ENCODE measurements around the gene TMEM135.
"Not testable (repeated sequence)": the region's sequence is repeated elsewhere in the genome, so short reads cannot be mapped to it uniquely, and the experiment has no call there.

DNA sequence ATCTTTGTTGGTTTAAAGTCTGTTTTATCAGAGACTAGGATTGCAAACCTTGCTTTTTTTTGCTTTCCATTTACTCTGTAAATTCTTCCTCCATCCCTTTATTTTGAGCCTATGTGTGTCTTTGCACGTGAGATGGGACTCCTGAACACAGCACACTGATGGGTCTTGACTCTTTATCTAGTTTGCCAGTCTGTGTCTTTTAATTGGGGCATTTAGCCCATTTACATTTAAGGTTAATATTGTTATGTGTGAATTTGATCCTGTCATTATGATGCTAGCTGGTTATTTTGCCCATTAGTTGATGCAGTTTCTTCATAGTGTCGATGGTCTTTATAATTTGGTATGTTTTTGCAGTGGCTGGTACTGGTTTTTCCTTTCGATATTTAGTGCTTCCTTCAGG lies 131.3 kb downstream of the TMEM135 start:
- TF ChIP-seq, protein P1, sequence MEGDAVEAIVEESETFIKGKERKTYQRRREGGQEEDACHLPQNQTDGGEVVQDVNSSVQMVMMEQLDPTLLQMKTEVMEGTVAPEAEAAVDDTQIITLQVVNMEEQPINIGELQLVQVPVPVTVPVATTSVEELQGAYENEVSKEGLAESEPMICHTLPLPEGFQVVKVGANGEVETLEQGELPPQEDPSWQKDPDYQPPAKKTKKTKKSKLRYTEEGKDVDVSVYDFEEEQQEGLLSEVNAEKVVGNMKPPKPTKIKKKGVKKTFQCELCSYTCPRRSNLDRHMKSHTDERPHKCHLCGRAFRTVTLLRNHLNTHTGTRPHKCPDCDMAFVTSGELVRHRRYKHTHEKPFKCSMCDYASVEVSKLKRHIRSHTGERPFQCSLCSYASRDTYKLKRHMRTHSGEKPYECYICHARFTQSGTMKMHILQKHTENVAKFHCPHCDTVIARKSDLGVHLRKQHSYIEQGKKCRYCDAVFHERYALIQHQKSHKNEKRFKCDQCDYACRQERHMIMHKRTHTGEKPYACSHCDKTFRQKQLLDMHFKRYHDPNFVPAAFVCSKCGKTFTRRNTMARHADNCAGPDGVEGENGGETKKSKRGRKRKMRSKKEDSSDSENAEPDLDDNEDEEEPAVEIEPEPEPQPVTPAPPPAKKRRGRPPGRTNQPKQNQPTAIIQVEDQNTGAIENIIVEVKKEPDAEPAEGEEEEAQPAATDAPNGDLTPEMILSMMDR (IDR thresholded peaks at IDR 0.05), result not testable (repeated sequence)
- not testable (repeated sequence) for TF ChIP-seq POLR2A (IDR thresholded peaks at IDR 0.05)

Data from thyroid gland (tissue), 4 donors.